HG02759 (cell line): ENCODE results near the gene CSRNP3.
"Not testable (repeated sequence)": the region's sequence is repeated elsewhere in the genome, so short reads cannot be mapped to it uniquely, and the experiment has no call there.

Experiments
- ATAC-seq: cut with Tn5 transposase; IDR thresholded peaks from one replicate; pipeline ENCODE4 v1.9.1; 2021; ENCODE audit warnings: mild to moderate bottlenecking, moderate library complexity; ENCODE audit not compliant: unreplicated experiment

Gene CSRNP3

DNA sequence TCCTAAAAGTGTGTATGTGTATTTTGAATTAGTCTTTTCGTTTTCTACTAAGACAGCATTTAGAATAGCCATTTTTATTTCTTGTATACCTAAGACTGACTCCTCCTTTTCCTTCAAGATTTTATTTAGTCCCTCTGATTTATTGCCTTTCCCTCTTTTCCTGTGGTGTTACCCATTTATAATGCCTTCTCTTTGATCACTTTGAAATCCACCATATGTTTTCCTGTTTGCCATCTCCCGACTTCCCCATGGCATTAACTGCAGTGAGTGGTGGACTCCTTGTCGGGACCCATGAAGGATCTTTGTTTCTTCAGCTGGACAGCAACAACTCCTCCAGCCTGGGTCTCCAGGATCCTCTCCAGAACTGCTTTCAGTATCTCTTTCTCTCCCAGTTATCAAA lies 160.7 kb downstream of the CSRNP3 start:
- no peak for ATAC-seq

DNA sequence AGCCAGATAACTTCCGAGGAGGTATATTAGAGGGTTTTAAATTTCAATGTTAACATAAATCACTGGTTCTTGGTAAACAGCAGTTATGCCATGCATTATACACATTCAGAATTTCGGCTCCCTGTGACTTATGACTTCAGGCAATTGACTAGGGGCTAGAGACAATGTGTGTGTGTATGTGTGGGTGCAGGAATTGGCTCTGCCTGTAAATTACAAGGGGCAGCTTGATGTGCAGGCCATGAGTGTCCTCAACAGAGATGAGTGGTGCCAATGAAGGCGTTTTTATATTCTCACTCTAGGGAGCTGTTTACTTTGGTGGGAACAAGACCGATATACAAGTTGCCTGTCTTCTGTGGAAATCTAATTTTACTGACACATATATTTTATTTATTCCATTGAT lies 161.6 kb downstream of the CSRNP3 start:
- no peak for ATAC-seq

DNA sequence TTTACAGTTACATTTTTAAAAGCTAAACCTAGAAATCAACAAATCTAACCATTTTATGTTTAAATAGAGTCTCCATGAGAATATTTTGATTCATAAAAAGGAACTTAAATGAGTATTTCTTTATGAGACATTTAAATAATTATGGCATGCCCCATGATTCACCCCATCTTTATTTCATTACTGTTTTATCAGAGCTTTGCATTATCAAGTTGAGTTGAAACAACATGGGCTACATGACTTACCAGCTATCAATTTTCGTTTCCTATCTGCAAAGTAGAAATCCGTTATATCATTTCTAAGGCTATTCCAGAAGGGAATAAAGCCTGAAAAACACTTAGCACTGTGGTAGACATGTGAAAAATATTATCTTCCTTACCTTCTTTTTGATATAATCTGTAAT lies 163.1 kb downstream of the CSRNP3 start:
- no peak for ATAC-seq

DNA sequence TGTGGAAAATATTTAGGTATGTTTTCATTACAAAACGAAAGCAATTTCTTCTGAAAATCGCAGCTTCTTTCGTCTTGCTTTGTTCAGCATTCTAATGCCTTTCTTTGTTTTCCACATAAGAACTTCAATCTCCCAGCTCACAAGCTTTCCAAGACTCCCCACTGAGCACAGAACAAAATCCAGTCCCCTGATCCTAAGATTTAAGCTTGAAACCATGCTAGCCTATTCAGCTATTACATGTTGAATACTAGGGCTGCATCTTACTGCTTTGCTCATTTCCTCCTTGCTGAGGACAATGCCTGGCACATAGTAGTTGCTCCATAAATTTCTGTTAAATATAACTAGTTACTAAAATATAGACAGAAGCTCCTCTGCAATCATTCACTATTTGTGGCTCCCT lies 163.9 kb downstream of the CSRNP3 start:
- no peak for ATAC-seq

DNA sequence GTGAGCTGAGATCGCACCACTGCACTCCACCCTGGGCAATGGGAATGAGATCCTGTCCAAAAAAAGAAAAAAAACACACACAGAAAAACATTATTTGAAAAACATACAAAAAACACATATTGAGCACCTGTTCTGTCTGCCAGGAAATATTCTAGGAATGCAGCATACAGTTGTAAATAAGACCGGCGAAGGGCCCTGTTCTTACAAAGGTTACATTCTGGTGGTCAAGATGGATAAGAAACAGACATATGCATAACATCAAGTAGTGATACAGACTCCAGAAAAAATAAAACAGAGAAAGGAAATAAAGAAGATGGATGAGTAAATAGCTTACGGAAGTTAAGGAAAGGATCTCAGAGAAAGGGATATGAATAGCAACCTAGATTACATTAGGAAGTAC lies 164.8 kb downstream of the CSRNP3 start:
- ATAC-seq = no peak

DNA sequence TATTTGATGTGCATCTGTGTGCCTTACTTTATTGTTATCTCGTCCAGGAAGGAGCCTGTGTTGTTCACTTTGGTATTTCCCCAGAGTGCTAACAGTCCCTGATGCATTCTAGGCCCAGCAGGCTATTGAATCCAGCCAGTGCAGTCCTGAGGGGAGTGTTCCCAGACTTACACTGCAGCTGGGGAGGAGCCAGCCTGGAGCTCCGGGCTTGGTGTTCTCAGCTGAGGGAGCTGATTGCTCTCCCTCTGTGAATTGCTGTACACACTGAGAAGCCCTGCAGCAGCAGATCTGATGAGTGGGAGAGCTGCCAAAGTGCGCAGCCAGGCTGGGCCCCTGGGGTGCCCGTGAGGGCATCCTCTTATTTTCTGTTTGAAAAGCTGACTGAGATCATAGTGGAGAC lies 165.4 kb downstream of the CSRNP3 start:
- ATAC-seq = no peak

DNA sequence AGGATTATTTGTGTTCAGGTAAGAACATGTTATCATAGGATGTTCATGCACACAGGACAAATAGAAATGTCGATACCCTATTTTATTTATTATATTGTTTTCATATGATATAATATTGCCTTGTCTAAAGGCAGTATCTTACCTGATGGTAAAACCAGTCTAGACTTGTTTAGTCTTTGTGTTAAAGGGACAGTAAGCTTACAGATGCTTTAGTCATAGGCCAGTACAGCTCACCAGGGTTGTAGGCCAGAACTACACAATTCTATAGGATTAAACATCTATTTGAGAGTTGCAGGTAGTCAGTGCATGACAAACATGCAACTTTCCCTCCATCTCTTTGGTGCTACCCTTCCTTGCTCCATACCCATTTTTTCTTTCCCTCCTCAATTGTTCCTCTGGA lies 166.0 kb downstream of the CSRNP3 start:
- no peak for ATAC-seq

DNA sequence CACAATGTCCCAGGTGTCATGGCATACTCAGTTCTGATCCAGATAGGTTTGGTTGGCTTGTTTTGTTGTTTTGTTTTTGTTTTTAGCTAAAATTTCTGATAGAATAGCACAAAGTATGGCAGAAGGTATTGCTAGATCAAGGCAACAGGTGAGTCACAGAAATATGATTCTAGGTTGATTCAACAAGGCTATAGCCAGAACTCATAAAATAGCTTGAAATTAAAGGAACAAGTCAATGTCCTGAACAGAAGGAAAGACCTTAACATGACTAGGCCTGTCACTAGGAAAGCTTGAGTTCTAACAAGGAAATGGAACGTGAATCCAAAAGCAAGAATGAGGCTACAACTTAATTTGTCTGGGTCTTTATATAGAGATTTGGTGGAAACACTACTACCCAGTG lies 167.5 kb downstream of the CSRNP3 start:
- no peak for ATAC-seq

DNA sequence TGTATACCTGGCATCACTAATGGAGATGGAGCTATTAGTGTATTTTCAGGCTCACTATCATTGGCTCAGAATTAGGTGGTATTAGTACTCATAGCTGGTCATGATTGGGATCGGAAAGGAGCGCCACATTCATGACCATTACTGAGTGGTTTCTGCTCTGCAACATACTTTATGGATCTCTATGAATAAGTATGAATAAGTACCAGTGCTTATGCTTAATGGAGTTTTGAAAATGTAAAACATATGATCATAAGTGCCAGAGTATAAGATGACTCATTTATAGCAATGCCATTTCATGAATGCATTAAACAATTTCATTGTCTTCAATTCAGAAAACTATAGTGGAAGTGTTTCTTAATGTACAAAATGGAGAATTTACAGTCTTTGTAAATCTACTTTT lies 167.9 kb downstream of the CSRNP3 start:
- ATAC-seq = no peak

DNA sequence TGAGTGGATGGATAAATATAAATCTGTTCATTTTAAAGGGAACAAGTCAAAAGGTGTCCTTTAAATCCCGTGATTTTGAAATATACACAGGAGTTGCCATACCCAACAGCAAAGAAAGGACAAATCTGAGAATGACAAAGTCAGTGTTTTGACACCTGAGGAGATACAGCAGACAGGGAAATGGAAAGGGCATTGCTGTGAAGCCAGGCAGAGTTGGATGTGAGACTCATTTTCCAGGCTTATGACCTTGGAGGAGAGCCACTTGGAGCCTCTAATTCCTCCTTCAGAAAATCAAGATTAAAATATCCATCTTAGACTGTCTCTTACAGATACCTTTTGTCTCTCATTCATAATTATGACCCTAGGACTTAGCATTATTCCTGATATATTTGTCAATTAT lies 170.0 kb downstream of the CSRNP3 start:
- no peak for ATAC-seq

DNA sequence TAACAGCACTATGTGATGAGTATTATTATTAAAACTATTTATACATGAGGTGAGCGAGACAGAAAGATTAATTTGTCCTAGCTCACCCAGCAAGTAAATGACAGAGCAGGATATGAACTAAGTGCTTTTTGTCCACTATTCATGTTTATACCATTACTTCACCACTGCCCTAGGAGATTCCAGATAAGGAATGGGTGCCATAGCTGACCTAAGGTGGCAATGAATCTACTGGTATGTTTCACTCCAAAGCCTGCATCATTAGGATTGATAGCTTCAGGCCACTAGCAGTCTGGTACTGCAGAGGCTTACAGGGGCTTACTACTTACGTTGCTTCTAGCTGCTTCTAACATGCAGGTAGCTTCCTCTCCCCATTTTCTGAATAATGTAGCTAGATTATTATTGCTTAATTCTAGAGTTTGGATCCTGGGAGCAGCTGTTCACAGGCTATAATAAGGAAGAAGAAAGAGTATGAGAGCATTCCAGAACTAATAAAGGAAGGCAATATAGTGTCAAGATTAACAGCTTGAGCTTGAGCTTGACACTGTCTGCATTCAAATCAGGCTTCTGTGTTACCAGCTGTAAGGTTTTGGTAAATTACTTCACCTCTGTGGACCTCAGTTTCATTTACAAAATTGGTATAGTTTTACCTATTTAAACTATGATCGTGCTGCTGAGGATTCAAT lies 170.9 kb downstream of the CSRNP3 start:
- ATAC-seq = no peak

DNA sequence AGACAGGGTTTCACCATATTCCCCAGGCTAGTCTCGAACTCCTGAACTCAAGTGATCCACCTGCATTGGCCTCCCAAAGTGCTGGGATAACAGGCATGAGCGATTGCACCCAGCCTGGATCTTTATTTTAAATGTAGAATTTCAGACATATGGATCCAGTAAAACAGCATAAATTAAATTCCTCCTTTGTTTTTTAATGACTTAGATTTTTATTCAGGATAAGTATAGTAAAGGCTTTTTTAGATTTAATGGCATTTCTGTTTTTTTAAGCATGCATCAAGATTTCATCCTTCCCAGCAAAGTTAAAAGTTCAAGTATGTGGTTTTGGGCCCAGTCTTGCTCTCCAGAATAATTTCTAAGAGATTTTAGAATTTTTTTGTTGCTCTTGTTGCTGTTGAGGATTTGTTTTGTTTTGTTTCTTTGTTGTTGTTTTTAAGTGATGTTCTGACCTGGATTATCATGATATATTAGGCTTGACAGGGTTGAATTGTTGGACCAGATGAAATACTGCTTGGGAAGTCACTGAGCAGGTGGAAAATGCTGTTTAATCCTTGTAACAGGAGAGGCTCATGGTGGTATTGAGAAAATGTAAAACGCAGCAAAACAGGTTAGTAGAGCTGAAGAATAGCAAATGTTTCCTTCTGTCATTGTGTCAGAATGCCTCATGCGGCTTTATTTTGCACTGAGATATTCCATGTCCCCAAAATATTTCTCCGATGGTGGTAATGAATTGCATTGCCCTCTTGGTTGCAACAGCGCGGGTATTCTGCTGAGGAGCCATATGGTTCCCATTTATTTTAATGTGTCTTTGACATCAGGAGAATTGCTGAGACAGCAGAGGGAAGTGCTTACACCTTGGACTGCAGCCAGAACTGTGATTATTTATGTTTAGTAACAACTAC lies 176.7 kb downstream of the CSRNP3 start:
- ATAC-seq = no peak

DNA sequence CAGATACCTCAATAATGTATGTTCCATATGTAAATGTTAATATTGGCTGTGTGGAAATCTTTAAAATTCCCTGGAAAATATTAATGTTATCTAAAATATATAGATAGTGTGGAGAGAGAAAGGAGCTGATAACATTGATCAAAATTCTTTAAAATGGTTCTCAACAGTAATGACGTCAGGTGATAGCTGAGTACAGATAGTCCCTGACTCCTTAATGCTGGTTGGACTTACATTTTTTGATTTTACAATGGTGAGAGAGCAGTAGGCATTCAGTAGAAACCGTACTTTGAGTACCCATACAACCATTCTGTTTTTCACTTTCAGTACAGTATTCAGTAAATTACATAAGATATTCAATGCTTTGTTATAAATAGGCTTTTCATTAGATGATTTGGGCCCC lies 177.9 kb downstream of the CSRNP3 start:
- ATAC-seq = no peak

DNA sequence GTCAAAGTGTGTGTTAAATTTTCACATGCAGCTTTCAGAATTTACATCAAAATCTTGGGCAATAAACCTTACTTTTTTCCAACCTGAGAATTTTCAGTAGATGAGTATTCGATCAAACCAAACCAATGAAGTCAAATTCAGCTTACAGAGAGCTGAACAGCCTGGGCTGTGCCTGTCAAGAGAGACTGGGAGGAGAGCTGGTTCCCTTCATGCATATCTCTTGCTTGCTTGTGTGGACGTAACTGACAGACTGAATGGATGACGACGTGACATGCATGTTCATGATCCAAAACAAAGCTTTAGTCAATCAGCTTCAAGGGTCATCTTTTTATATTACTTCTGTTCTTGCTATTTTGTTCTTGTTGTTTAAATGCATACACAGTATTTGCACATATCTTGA lies 179.3 kb downstream of the CSRNP3 start:
- no peak for ATAC-seq

DNA sequence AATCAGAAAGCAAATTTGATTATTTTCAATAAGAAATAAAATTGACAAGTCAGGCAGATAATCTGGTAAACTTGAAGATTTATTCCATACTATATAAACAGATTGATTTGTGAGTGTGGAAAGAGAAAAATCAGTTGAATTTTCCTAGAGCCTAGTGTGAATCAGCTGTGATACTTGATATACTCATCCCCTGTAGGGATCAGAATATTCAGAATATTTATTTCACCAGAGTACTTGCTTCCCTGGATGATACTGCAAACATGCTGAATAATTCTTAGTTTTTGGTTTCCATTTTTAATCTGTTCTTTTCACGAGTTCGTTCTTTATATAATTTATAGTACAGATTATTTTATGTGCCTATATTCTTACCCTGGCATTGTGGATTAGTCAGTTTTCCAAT lies 181.7 kb downstream of the CSRNP3 start:
- no peak for ATAC-seq

DNA sequence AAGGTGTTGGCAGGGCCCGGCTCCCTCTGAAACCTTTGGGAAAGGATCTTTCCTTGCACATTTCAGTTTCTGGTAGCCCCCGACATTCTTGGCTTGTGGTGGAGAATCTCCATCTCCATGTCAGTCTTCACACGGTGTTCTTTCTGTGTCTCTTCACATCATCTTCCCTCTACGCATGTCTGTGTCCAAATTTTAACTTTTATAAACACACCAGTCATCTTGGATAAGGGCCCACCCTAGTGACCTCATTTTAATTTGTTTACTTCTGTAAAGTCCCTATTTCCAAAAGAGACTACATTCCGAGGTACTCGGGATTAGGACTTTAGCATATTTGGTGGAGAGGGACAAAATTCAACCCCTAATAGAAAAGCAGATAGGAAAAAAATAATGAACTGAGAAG lies 186.2 kb downstream of the CSRNP3 start:
- ATAC-seq = no peak

DNA sequence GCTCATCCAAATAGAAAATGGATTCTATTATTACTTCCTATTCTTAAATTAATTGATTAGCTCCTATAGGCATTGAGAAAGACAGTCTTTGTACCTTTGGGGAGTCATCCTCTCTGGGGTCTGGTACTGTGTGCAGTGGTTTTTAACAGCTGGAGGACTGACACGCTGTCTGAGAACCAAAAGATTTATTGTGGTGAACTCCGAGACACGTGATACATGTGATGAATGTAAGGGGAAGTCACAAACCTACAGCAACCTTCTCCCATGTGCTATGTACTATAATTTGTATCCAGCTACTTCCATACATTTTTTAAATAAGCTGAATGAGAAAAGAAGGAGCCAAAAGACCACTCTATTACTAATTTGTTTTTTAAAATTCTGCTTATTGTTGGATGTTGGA lies 190.9 kb downstream of the CSRNP3 start:
- peak; percentile 94 for ATAC-seq

DNA sequence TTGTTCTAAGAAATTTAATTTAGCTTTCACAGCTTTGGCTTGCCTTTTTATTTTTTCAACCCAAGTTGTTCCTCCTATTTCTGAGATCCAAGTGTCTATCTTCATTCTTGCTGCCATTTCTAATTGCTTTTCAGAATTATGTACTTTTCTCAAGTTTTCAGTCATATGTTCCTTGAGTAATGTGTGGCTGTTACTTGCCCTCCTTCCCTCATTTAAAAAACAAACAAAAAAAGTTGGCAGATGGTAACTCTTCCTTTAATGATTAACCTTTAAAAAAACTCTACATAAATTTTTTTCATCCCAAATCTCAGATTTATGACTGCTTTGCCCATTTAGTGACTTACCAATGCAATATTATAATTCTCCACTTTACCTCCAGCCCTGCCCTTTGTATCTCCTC lies 193.2 kb downstream of the CSRNP3 start:
- no peak for ATAC-seq

DNA sequence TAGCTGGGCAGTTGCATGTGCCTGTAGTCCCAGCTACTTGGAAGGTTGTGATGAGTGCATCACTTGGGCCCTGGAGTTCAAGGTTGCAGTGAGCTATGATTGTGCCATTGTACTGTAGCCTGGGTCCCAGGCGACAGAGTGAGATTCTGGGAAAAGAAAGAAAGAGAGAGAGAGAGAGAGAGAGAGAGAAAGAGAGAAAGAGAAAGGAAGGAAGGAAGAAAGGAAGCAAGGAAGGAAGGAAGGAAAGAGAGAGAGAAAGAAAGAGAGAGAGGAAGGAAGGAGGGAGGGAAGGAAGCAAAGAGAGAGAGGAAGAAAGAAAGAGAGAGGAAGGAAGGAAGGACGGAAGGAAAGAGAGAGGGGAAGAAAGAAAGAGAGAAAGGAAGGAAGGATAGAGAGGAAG lies 196.1 kb downstream of the CSRNP3 start:
- no peak for ATAC-seq

DNA sequence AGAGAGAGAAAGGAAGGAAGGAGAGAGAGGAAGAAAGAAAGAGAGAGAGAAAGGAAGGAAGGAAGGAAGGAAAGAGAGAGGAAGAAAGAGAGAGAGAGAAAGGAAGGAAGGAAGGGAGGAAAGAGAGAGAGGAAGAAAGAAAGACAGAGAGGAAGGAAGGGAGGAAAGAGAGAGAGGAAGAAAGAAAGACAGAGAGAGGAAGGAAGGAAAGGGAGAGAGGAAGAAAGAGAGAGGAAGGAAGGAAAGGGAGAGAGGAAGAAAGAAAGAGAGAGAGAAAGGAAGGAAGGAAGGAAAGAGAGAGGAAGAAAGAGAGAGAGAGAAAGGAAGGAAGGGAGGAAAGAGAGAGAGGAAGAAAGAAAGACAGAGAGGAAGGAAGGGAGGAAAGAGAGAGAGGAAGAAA lies 196.6 kb downstream of the CSRNP3 start:
- not testable (repeated sequence) for ATAC-seq

DNA sequence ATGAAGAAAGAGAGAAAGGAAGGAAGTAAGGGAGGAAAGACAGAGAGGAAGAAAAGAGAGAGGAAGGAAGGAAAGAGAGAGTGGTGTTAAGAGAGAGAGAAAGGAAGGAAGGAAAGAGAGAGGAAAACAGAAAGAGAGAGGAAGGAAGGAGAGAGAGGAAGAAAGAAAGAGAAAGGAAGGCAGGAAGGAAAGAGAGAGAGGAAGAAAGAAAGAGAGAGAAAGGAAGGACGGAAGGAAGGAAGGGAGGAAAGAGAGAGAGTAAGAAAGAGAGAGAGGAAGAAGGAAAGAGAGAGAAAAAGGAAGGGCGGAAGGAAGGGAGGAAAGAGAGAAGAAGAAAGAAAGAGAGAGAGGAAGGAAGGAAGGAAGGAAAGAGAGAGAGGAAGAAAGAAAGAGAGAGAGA lies 197.1 kb downstream of the CSRNP3 start:
- no peak for ATAC-seq

DNA sequence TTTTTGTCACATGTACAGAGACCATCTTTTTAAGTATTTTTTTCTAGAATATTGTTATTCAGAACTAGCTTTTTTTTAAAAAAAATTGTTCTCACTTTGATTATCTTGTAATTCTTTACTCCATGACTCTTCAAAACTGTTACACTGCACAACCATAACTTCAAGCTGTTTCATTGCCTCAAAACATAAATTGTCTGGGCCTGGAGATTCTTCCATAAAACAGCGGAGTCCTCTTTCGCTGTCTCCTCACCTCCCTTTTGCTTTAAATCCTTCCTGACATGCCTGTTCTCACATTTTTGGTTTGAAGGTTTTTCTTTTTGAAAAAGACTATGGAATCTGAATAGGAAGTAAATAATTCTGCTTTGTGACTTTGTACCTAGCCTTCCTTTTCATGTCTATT lies 197.9 kb downstream of the CSRNP3 start:
- no peak for ATAC-seq

DNA sequence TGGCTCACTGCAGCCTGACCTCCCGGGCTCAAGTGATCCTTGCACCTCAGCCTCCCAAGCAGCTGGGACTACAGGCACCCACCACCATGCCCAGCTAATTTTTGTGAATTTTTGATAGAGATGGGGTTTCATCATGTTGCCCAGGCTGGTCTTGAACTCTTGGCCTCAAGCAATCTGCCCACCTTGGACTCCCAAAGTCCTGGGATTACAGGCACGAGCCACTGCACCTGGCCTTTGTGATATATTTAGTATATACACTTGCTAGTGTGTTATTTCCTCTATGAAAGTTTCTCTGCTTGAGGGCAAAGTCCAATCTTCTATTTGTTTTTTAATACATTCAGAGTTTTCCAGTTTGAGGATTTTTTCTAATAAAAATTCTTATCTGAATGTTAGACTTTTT lies 205.3 kb downstream of the CSRNP3 start:
- ATAC-seq = no peak
